IMR-90 (cell line): ENCODE measurements around the gene CPNE6.
"Not testable (repeated sequence)": the region's sequence is repeated elsewhere in the genome, so short reads cannot be mapped to it uniquely, and the experiment has no call there.

ENCODE experiments used
- BHLHE40 ChIP-seq: fragments of 150-350 bp; IDR thresholded peaks from 2 replicates; pipeline ENCODE4 v1.6.1; 2016; ENCODE audit warnings: mild to moderate bottlenecking, low read depth, low read length
- CTCF ChIP-seq: conservative IDR thresholded peaks from 2 replicates; pipeline ENCODE4 v1.5.1; 2012; ENCODE audit warnings: mild to moderate bottlenecking, low read depth, low read length, improper control_type of control experiment
- ELK1 ChIP-seq: fragments of 150-350 bp; IDR thresholded peaks from 2 replicates; pipeline ENCODE4 v1.6.1; 2016; ENCODE audit warnings: low read depth, mild to moderate bottlenecking, low read length, moderate library complexity, borderline replicate concordance
- FOS ChIP-seq: fragments of 150-350 bp; IDR thresholded peaks from 2 replicates; pipeline ENCODE4 v1.6.1; 2016; ENCODE audit warnings: low read depth, low read length
- MAFK ChIP-seq: IDR thresholded peaks from 2 replicates; pipeline ENCODE4 v1.6.1; 2012; ENCODE audit warnings: low read depth, low read length, improper control_type of control experiment
- MAZ ChIP-seq: IDR thresholded peaks from 2 replicates; pipeline ENCODE4 v1.6.1; 2012; ENCODE audit warnings: low read depth, mild to moderate bottlenecking, low read length, improper control_type of control experiment, moderate library complexity, borderline replicate concordance
- POLR2A ChIP-seq: IDR thresholded peaks from 2 replicates; pipeline ENCODE4 v1.6.1; 2012; ENCODE audit warnings: mild to moderate bottlenecking, low read depth, low read length
- RAD21 ChIP-seq: IDR thresholded peaks from 2 replicates; pipeline ENCODE4 v1.6.1; 2012; ENCODE audit warnings: low read length, improper control_type of control experiment
- RCOR1 ChIP-seq: IDR thresholded peaks from 2 replicates; pipeline ENCODE4 v1.6.1; 2012; ENCODE audit warnings: mild to moderate bottlenecking, low read length, improper control_type of control experiment; ENCODE audit not compliant: insufficient replicate concordance
- SMC3 ChIP-seq: fragments of 150-350 bp; IDR thresholded peaks from 2 replicates; pipeline ENCODE4 v1.6.1; 2016; ENCODE audit warnings: low read depth, mild to moderate bottlenecking, antibody characterized with exemption, low read length, moderate library complexity

- not testable (repeated sequence) for TF ChIP-seq POLR2A, CTCF, MAZ, MAFK, RAD21, RCOR1, BHLHE40, SMC3, FOS, ELK1
Measured at GRCh38 chr14:24036963-24037657, 34.3 kb upstream of the CPNE6 start.
